ENCODE results near the gene PTPRF.

The PTPRF gene

DNA sequence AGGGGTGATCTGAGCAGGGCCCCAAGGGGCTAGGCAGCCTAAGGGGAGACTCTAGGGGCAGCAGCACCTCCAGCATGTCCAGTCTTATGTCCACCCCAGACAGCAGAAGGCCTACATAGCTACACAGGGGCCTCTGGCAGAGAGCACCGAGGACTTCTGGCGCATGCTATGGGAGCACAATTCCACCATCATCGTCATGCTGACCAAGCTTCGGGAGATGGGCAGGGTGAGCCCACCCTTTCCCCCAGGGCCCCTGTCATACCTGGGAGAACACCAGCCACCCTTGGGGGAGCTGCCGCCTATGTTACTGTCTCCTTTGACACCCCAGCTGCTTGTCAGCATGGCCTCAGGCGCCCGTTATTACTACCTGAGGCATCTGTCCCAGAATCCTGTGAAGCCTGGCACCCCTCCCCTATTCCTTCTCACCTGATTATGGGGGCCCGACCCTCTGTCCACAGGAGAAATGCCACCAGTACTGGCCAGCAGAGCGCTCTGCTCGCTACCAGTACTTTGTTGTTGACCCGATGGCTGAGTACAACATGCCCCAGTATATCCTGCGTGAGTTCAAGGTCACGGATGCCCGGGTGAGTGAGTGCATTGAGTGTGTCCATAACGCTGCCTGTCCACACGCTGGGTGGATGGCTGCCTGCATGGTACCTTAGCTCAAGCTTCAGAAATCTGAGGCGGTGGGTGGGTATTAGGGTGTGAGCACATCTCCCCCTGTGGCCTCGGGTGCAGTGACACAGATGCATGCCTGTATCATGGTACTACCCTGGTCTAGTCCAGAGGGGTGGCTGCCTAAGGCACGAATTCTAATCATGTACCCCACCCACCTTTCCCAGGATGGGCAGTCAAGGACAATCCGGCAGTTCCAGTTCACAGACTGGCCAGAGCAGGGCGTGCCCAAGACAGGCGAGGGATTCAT is 89.6 kb downstream of the PTPRF start:
- TF ChIP-seq, protein P1, sequence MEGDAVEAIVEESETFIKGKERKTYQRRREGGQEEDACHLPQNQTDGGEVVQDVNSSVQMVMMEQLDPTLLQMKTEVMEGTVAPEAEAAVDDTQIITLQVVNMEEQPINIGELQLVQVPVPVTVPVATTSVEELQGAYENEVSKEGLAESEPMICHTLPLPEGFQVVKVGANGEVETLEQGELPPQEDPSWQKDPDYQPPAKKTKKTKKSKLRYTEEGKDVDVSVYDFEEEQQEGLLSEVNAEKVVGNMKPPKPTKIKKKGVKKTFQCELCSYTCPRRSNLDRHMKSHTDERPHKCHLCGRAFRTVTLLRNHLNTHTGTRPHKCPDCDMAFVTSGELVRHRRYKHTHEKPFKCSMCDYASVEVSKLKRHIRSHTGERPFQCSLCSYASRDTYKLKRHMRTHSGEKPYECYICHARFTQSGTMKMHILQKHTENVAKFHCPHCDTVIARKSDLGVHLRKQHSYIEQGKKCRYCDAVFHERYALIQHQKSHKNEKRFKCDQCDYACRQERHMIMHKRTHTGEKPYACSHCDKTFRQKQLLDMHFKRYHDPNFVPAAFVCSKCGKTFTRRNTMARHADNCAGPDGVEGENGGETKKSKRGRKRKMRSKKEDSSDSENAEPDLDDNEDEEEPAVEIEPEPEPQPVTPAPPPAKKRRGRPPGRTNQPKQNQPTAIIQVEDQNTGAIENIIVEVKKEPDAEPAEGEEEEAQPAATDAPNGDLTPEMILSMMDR (IDR thresholded peaks at IDR 0.05): no peak
- no peak overlapping the region for H3K27ac ChIP-seq
- H3K4me1 ChIP-seq (ENCODE audit: control insufficient read depth in 1 of 2, insufficient read depth in 1 of 2, low read depth in 1 of 2, low read length in 1 of 2): no peaks in the 10 kb centered on the region
- no peaks in the 10 kb centered on the region for H3K9me3 ChIP-seq
- H3K36me3 ChIP-seq: no peaks in the 10 kb centered on the region
- H3K27me3 ChIP-seq: no peaks in the 10 kb centered on the region
- no peak overlapping the region for H3K4me3 ChIP-seq (ENCODE audit: low read depth in 1 of 2, low read length in 1 of 2)

DNA sequence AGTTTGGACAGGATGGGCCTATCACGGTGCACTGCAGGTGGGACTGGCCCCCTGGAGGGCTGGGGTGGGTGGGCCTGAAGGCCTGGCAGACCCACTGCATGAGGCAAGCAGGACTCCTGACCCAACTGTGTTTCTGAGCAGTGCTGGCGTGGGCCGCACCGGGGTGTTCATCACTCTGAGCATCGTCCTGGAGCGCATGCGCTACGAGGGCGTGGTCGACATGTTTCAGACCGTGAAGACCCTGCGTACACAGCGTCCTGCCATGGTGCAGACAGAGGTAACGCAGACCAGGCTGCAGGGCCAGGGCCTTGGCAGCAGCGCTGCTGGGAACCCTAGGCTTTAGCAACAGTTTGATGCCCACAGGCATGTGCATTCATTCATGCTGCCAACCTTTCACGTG is 90.3 kb downstream of the PTPRF start:
- Histone ChIP-seq H3K27me3 (no peaks in the 10 kb centered on the region), H3K27ac (no peak overlapping the region), H3K4me3 (ENCODE audit: low read depth in 1 of 2, low read length in 1 of 2) (no peak overlapping the region), H3K4me1 (ENCODE audit: control insufficient read depth in 1 of 2, insufficient read depth in 1 of 2, low read depth in 1 of 2, low read length in 1 of 2) (no peaks in the 10 kb centered on the region), H3K9me3 (no peaks in the 10 kb centered on the region), H3K36me3 (no peaks in the 10 kb centered on the region)
- TF ChIP-seq, protein P1 (IDR thresholded peaks at IDR 0.05): no peak

DNA sequence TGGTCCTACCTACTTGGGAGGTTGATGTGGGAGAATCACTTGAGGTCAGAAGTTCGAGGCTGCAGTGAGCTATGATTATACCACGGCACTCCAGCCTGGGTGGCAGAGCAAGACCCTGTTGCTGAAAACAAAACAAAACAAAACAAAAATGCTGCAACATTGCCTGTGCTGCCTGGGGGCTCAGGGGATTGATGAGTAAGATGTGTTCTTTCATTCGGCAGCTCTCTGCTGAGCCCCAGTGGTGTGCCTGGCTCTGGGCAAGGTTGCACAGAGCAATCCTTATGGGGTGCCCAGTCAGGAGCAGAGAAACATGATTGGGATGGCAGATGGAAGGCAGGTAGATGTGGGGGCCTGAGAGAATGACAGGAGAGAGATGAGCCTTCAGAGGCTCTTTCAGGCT is 90.7 kb downstream of the PTPRF start:
- no peaks in the 10 kb centered on the region for H3K4me1 ChIP-seq (ENCODE audit: control insufficient read depth in 1 of 2, insufficient read depth in 1 of 2, low read depth in 1 of 2, low read length in 1 of 2)
- H3K36me3 ChIP-seq: no peaks in the 10 kb centered on the region
- H3K27ac ChIP-seq: no peak overlapping the region
- TF ChIP-seq, protein P1 (IDR thresholded peaks at IDR 0.05): no peak
- no peak overlapping the region for H3K4me3 ChIP-seq (ENCODE audit: low read depth in 1 of 2, low read length in 1 of 2)
- H3K27me3 ChIP-seq: no peaks in the 10 kb centered on the region
- H3K9me3 ChIP-seq: no peaks in the 10 kb centered on the region

DNA sequence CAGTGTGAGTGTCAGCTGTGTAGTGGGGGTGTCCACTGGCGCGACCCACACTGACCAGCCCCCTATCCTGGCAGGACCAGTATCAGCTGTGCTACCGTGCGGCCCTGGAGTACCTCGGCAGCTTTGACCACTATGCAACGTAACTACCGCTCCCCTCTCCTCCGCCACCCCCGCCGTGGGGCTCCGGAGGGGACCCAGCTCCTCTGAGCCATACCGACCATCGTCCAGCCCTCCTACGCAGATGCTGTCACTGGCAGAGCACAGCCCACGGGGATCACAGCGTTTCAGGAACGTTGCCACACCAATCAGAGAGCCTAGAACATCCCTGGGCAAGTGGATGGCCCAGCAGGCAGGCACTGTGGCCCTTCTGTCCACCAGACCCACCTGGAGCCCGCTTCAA is 91.2 kb downstream of the PTPRF start:
- TF ChIP-seq, protein P1 (IDR thresholded peaks at IDR 0.05): no peak
- Histone ChIP-seq H3K4me1 (ENCODE audit: control insufficient read depth in 1 of 2, insufficient read depth in 1 of 2, low read depth in 1 of 2, low read length in 1 of 2) (no peaks in the 10 kb centered on the region), H3K27ac (no peak overlapping the region), H3K36me3 (no peaks in the 10 kb centered on the region), H3K4me3 (ENCODE audit: low read depth in 1 of 2, low read length in 1 of 2) (no peak overlapping the region), H3K9me3 (no peaks in the 10 kb centered on the region), H3K27me3 (no peaks in the 10 kb centered on the region)

DNA sequence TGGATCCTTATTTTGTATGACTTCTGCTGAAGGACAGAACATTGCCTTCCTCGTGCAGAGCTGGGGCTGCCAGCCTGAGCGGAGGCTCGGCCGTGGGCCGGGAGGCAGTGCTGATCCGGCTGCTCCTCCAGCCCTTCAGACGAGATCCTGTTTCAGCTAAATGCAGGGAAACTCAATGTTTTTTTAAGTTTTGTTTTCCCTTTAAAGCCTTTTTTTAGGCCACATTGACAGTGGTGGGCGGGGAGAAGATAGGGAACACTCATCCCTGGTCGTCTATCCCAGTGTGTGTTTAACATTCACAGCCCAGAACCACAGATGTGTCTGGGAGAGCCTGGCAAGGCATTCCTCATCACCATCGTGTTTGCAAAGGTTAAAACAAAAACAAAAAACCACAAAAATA is 91.8 kb downstream of the PTPRF start:
- TF ChIP-seq, protein P1 (IDR thresholded peaks at IDR 0.05): no peak
- no peak overlapping the region for H3K27ac ChIP-seq
- H3K4me3 ChIP-seq (ENCODE audit: low read depth in 1 of 2, low read length in 1 of 2): no peak overlapping the region
- H3K9me3 ChIP-seq: no peaks in the 10 kb centered on the region
- no peaks in the 10 kb centered on the region for H3K4me1 ChIP-seq (ENCODE audit: control insufficient read depth in 1 of 2, insufficient read depth in 1 of 2, low read depth in 1 of 2, low read length in 1 of 2)
- no peaks in the 10 kb centered on the region for H3K27me3 ChIP-seq
- H3K36me3 ChIP-seq: no peaks in the 10 kb centered on the region
